Measurements from ENCODE around the gene NANOS3.

NANOS3 gene

GRCh38 chr19:13864667-13865570 is 12.0 kb upstream of the NANOS3 start:
- no peak for DNase-seq (ENCODE audit: low spot score)

- no peak for DNase-seq (ENCODE audit: low spot score)
Measured at GRCh38 chr19:13865571-13866462, 11.1 kb upstream of the NANOS3 start.

GRCh38 chr19:13866463-13867046 is 10.4 kb upstream of the NANOS3 start:
- no peak for DNase-seq (ENCODE audit: low spot score)

- no peak for DNase-seq (ENCODE audit: low spot score)
Measured at GRCh38 chr19:13868663-13869062, 8.3 kb upstream of the NANOS3 start.

- DNase-seq (ENCODE audit: low spot score), result no peak
Measured at GRCh38 chr19:13869281-13869680, 7.7 kb upstream of the NANOS3 start.

- DNase-seq (ENCODE audit: low spot score), result no peak
Measured at GRCh38 chr19:13870873-13871272, 6.1 kb upstream of the NANOS3 start.

- no peak for DNase-seq (ENCODE audit: low spot score)
Measured at GRCh38 chr19:13872339-13872694, 4.6 kb upstream of the NANOS3 start.

- no peak for DNase-seq (ENCODE audit: low spot score)
Measured at GRCh38 chr19:13872695-13873389, 4.1 kb upstream of the NANOS3 start.

- no peak for DNase-seq (ENCODE audit: low spot score)
Measured at GRCh38 chr19:13873834-13874515, 3.0 kb upstream of the NANOS3 start.

- no peak for DNase-seq (ENCODE audit: low spot score)
Measured at GRCh38 chr19:13875824-13876223, 1.1 kb upstream of the NANOS3 start.

GRCh38 chr19:13877303-13877702 is 369 bp downstream of the NANOS3 start:
- DNase-seq (ENCODE audit: low spot score), result no peak

- peak; percentile 89 for DNase-seq (ENCODE audit: low spot score)
Measured at GRCh38 chr19:13880059-13881043, 3.4 kb downstream of the NANOS3 start.

- no peak for DNase-seq (ENCODE audit: low spot score)
Measured at GRCh38 chr19:13881251-13881691, 4.3 kb downstream of the NANOS3 start.

- DNase-seq (ENCODE audit: low spot score), result peak; percentile 63
Measured at GRCh38 chr19:13881692-13882418, 4.9 kb downstream of the NANOS3 start.

GRCh38 chr19:13882419-13882795 is 5.5 kb downstream of the NANOS3 start:
- no peak for DNase-seq (ENCODE audit: low spot score)

GRCh38 chr19:13882836-13883235 is 5.9 kb downstream of the NANOS3 start:
- DNase-seq (ENCODE audit: low spot score), result no peak

- no peak for DNase-seq (ENCODE audit: low spot score)
Measured at GRCh38 chr19:13883516-13884064, 6.7 kb downstream of the NANOS3 start.

- DNase-seq (ENCODE audit: low spot score), result no peak
Measured at GRCh38 chr19:13884726-13885591, 8.0 kb downstream of the NANOS3 start.

Data from COLO829 (cell line).